Measurements from ENCODE around the gene LIX1L. TPM values are rescaled to one million over a fixed set of nuclear protein-coding genes. Genes with fewer than 3 reads are reported as not detected.

Gene LIX1L
- total and polyA plus RNA-seq, 2 of the 13 experiments (the other 11 are each of a cell fraction or from before 2014, with no cell fraction given), result 8.1 to 24.9 TPM

DNA sequence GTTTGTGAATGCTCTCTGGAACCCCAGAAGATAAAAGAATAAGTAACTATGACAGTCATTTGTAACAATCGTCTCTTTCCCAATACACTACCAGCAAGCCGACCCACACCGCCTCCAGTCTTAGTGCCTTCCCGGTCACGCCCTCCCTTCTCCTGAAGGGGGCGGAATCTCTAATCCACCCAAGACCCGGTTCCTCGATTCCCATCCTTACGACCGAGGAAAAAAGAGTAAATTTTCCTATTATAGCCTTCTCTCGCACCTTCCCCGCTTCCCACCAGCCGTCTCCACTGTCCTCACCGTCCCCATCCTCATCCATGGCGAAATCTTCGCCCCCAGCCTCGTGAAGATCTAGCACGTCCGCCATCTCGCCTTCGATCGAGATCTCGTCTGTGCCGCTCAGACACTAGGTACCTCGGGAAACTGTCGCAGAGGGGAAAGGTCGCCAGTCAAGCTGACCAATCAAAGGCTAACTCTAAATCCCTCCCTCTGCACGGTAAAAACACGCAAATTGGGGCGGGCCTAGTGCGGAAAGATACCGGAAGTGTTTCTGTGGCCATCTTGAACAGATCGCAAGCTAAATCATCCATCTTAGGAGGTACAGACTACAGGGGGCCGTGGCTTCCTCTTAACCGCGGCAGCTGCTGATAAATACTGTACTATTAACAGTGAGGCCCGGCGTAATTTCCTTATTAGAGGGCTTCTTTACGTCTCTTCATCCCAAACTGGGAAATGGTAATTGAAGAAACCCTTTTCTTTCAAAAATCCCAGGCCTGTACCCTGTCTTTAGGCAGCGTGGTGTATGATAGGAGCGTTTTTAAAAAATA lies 30.5 kb downstream of the LIX1L start, which contains the start of gene RBM8A (continued):
- TF ChIP-seq ZFX (CRISPR knock-in tag; IDR thresholded peaks at IDR 0.05; ENCODE audit: low read depth) (peak; percentile 75; the same call in 1 of the 2 replicates), ZNF207 (IDR thresholded peaks at IDR 0.05; ENCODE audit: borderline replicate concordance) (no peak), CENPX (CRISPR knock-in tag; IDR thresholded peaks at IDR 0.05) (no peak), KLF13 (CRISPR knock-in tag; IDR thresholded peaks at IDR 0.05) (no peak), SNRNP70 (IDR thresholded peaks at IDR 0.05; ENCODE audit: low read depth, low read length) (no peak), MZF1 (CRISPR knock-in tag; IDR thresholded peaks at IDR 0.05; ENCODE audit: borderline replicate concordance) (no peak), ZNF280B (CRISPR knock-in tag; IDR thresholded peaks at IDR 0.05; ENCODE audit: borderline replicate concordance) (no peak), ZSCAN22 (CRISPR knock-in tag; IDR thresholded peaks at IDR 0.05) (no peak), DBP (CRISPR knock-in tag; IDR thresholded peaks at IDR 0.05; ENCODE audit: not compliant biosample characterization) (no peak), ONECUT2 (CRISPR knock-in tag; IDR thresholded peaks at IDR 0.05) (no peak), MYNN (CRISPR knock-in tag; IDR thresholded peaks at IDR 0.05; ENCODE audit: low read depth) (no peak), ZNF557 (CRISPR knock-in tag; IDR thresholded peaks at IDR 0.05) (no peak), MTF2 (CRISPR knock-in tag; IDR thresholded peaks at IDR 0.05; ENCODE audit: borderline replicate concordance) (no peak), HOXA3 (CRISPR knock-in tag; IDR thresholded peaks at IDR 0.05) (peak; percentile 94), ZNF780A (CRISPR knock-in tag; IDR thresholded peaks at IDR 0.05) (no peak), KLF12 (CRISPR knock-in tag; IDR thresholded peaks at IDR 0.05; ENCODE audit: borderline replicate concordance) (0 out of 2 replicates have a peak, but pooled peaks have one; percentile 39), ZFP90 (CRISPR knock-in tag; IDR thresholded peaks at IDR 0.05; ENCODE audit: borderline replicate concordance) (no peak), FOXJ3 (CRISPR knock-in tag; IDR thresholded peaks at IDR 0.05; ENCODE audit: borderline replicate concordance) (no peak), MED13 (CRISPR knock-in tag; IDR thresholded peaks at IDR 0.05) (no peak), PHF20 (CRISPR knock-in tag; IDR thresholded peaks at IDR 0.05) (peak; percentile 94), NKX3-1 (CRISPR knock-in tag; IDR thresholded peaks at IDR 0.05) (no peak), BATF2 (CRISPR knock-in tag; IDR thresholded peaks at IDR 0.05) (no peak), TGIF2 (CRISPR knock-in tag; IDR thresholded peaks at IDR 0.05) (0 out of 2 replicates have a peak, but pooled peaks have one; percentile 23), ZNF333 (CRISPR knock-in tag; IDR thresholded peaks at IDR 0.05; ENCODE audit: borderline replicate concordance) (no peak), NFE2 (CRISPR knock-in tag; IDR thresholded peaks at IDR 0.05) (no peak), HMGA1 (CRISPR knock-in tag; conservative IDR thresholded peaks at IDR 0.05) (no peak), ATF7 (IDR thresholded peaks at IDR 0.05) (no peak), ATF7 (CRISPR knock-in tag; IDR thresholded peaks at IDR 0.05) (no peak), ZNF20 (CRISPR knock-in tag; IDR thresholded peaks at IDR 0.05) (no peak), NFKBIZ (CRISPR knock-in tag; IDR thresholded peaks at IDR 0.05) (no peak), IRX3 (CRISPR knock-in tag; IDR thresholded peaks at IDR 0.05; ENCODE audit: borderline replicate concordance, low read depth) (no peak)

Measured in HepG2 (cell line).